Measurements from ENCODE around the gene SPAG17.

The SPAG17 gene

GRCh38 chr1:118210723-118211110 is 25.7 kb upstream of the SPAG17 start:
- DNase-seq (ENCODE audit: low read depth) = no peak
- H3K4me3 ChIP-seq (ENCODE audit: control insufficient read depth, low read depth, low read length) = no peak overlapping the region

GRCh38 chr1:118210051-118210722 is 25.2 kb upstream of the SPAG17 start:
- no peak overlapping the region for H3K4me3 ChIP-seq (ENCODE audit: control insufficient read depth, low read depth, low read length)
- DNase-seq (ENCODE audit: low read depth) = no peak
- no peak for TF ChIP-seq CTCF (conservative IDR thresholded peaks at IDR 0.05; ENCODE audit: control insufficient read depth, insufficient read depth, low read depth, low read length)

More at GRCh38 chr1:118210723-118211110, 25.7 kb upstream of the SPAG17 start:
- TF ChIP-seq CTCF (conservative IDR thresholded peaks at IDR 0.05; ENCODE audit: control insufficient read depth, insufficient read depth, low read depth, low read length) = no peak

- DNase-seq (ENCODE audit: low read depth) = no peak
- no peak for TF ChIP-seq CTCF (conservative IDR thresholded peaks at IDR 0.05; ENCODE audit: control insufficient read depth, insufficient read depth, low read depth, low read length)
- H3K4me3 ChIP-seq (ENCODE audit: control insufficient read depth, low read depth, low read length) = no peak overlapping the region
Observed at GRCh38 chr1:118209648-118210047, 24.6 kb upstream of the SPAG17 start.

GRCh38 chr1:118206966-118207365 is 21.9 kb upstream of the SPAG17 start:
- no peak for DNase-seq (ENCODE audit: low read depth)
- H3K4me3 ChIP-seq (ENCODE audit: control insufficient read depth, low read depth, low read length) = no peak overlapping the region
- no peak for TF ChIP-seq CTCF (conservative IDR thresholded peaks at IDR 0.05; ENCODE audit: control insufficient read depth, insufficient read depth, low read depth, low read length)

- no peak overlapping the region for H3K4me3 ChIP-seq (ENCODE audit: control insufficient read depth, low read depth, low read length)
- DNase-seq (ENCODE audit: low read depth) = no peak
- no peak for TF ChIP-seq CTCF (conservative IDR thresholded peaks at IDR 0.05; ENCODE audit: control insufficient read depth, insufficient read depth, low read depth, low read length)
Observed at GRCh38 chr1:118204648-118205047, 19.6 kb upstream of the SPAG17 start.

GRCh38 chr1:118204105-118204504 is 19.1 kb upstream of the SPAG17 start:
- H3K4me3 ChIP-seq (ENCODE audit: control insufficient read depth, low read depth, low read length) = no peak overlapping the region
- TF ChIP-seq CTCF (conservative IDR thresholded peaks at IDR 0.05; ENCODE audit: control insufficient read depth, insufficient read depth, low read depth, low read length) = no peak
- peak; percentile 31 for DNase-seq (ENCODE audit: low read depth)
